Activated CD8-positive, alpha-beta T cell treated with anti-CD3 and anti-CD28 coated beads for 36 hours (primary cell): ENCODE measurements around the gene CDC34. TPM values are rescaled to one million over a fixed set of nuclear protein-coding genes. Genes with fewer than 3 reads are reported as not detected.

ENCODE experiments used
- ATAC-seq: fragments of 200-7000 bp; cut with Tn5 transposase; one replicate; pipeline ENCODE4 v1.10.0; 2021; ENCODE audit warnings: mild to moderate bottlenecking, moderate library complexity
- CTCF ChIA-PET: fragments of 350-600 bp; sonication (Branson Sonifier 250); formaldehyde crosslinking; loops from one replicate; lab custom pipeline; 2021; ENCODE audit warnings: antibody characterized with exemption; lab: Charles Lee
- POLR2A ChIA-PET: fragments of 350-600 bp; sonication (Branson Sonifier 250); formaldehyde crosslinking; loops from one replicate; lab custom pipeline; 2021; ENCODE audit warnings: antibody characterized with exemption; lab: Charles Lee
- DNase-seq: peaks from one replicate; pipeline ENCODE4 v3.0.0-alpha.2; 2020
- H3K27ac Mint-ChIP-seq: one replicate; pipeline ENCODE4 v1.8.0; 2021; ENCODE audit warnings: mild to moderate bottlenecking, mixed read lengths
- H3K27me3 Mint-ChIP-seq: one replicate; pipeline ENCODE4 v1.8.0; 2021; ENCODE audit warnings: mixed read lengths
- H3K36me3 Mint-ChIP-seq: one replicate; pipeline ENCODE4 v1.8.0; 2021; ENCODE audit warnings: low read depth, mixed read lengths
- H3K4me1 Mint-ChIP-seq: one replicate; pipeline ENCODE4 v1.8.0; 2021; ENCODE audit warnings: low read depth, mixed read lengths
- H3K4me3 Mint-ChIP-seq: one replicate; pipeline ENCODE4 v1.8.0; 2021; ENCODE audit warnings: mild to moderate bottlenecking, moderate library complexity, mixed read lengths
- H3K9me3 Mint-ChIP-seq: one replicate; pipeline ENCODE4 v1.8.0; 2021; ENCODE audit warnings: mixed read lengths
- CTCF ChIP-seq: fragments of 200-600 bp; IDR thresholded peaks from one replicate; pipeline ENCODE4 v1.8.0; 2022; ENCODE audit warnings: antibody characterized with exemption, mild to moderate bottlenecking
- intact Hi-C: fragments of 100-400 bp; cut with micrococcal nuclease; formaldehyde crosslinking; loops from one replicate; pipeline ENCODE4 v1.10.0; 2022
- total RNA-seq, 2 experiments: library from RNA; stranded (reverse); gene quantifications; one replicate each; pipeline ENCODE4 v1.2.3, GENCODE V29; 2021

The CDC34 gene
- total RNA-seq, 2 experiments from 2014 or later, result 38.1 to 43.7 TPM

GRCh38 chr19:580274-580835 lies 48.8 kb downstream of the CDC34 start:
- no peak for TF ChIP-seq CTCF
- Mint-ChIP-seq H3K36me3 (peaks cover 12% of the 10 kb centered on the region), H3K27ac (no peak overlapping the region), H3K4me1 (peaks cover 19% of the 10 kb centered on the region), H3K27me3 (no peaks in the 10 kb centered on the region), H3K9me3 (no peaks in the 10 kb centered on the region), H3K4me3 (no peak overlapping the region)
- intact Hi-C loops, result loop anchor here (10.0 kb wide), 1 partner anchor 154 kb away; no protein-coding TSS in a partner anchor
- no peak for ATAC-seq
- ChIA-PET CTCF (no interaction called here), POLR2A (interaction anchor here (0.6 kb wide), 1 partner anchor 54 kb away, joined by 3 read pairs; no protein-coding TSS in a partner anchor)
- no peak for DNase-seq

- Mint-ChIP-seq H3K27ac (no peak overlapping the region), H3K9me3 (no peaks in the 10 kb centered on the region), H3K4me3 (no peak overlapping the region), H3K36me3 (peaks cover 11% of the 10 kb centered on the region), H3K27me3 (peaks cover 2% of the 10 kb centered on the region), H3K4me1 (peaks cover 12% of the 10 kb centered on the region)
- no peak for DNase-seq
- intact Hi-C loops, result loop anchor here (10.0 kb wide), 1 partner anchor 153 kb away; no protein-coding TSS in a partner anchor
- no peak for ATAC-seq
- ChIA-PET CTCF (no interaction called here), POLR2A (interaction anchor here (1.0 to 1.3 kb wide), 2 partner anchors 9 to 15 kb away, joined by 3 to 5 read pairs; partner anchors contain the start of gene BSG)
- TF ChIP-seq CTCF, result no peak
Observed at GRCh38 chr19:581399-582111, 50.0 kb downstream of the CDC34 start.

DNA sequence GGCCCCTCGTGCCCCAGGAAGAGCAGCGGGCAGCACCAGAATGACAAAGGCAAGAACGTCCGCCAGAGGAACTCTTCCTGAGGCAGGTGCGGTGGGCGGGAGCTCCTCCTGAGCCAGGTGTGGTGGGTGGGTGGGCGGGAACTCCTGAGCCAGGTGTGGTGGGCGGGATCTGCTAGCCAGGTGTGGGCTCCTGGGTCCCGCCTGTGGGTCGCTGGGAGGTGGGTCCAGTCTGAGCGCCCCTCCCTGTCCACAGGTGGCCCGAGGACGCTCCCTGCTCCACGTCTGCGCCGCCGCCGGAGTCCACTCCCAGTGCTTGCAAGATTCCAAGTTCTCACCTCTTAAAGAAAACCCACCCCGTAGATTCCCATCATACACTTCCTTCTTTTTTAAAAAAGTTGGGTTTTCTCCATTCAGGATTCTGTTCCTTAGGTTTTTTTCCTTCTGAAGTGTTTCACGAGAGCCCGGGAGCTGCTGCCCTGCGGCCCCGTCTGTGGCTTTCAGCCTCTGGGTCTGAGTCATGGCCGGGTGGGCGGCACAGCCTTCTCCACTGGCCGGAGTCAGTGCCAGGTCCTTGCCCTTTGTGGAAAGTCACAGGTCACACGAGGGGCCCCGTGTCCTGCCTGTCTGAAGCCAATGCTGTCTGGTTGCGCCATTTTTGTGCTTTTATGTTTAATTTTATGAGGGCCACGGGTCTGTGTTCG lies 51.1 kb downstream of the CDC34 start:
- Mint-ChIP-seq H3K27ac (no peak overlapping the region), H3K27me3 (peaks cover 2% of the 10 kb centered on the region), H3K4me1 (peaks cover 6% of the 10 kb centered on the region), H3K36me3 (peaks cover 8% of the 10 kb centered on the region), H3K4me3 (no peak overlapping the region), H3K9me3 (no peaks in the 10 kb centered on the region)
- no peak for TF ChIP-seq CTCF
- CTCF ChIA-PET, result interaction anchor here (0.6 kb wide), 1 partner anchor 155 kb away, joined by 3 read pairs; no protein-coding TSS in a partner anchor
- no peak for DNase-seq
- intact Hi-C loops, result loop anchor here (10.0 kb wide), 1 partner anchor 152 kb away; no protein-coding TSS in a partner anchor
- no peak for ATAC-seq
- POLR2A ChIA-PET, result interaction anchor here (0.7 to 2.1 kb wide), 2 partner anchors 10 to 46 kb away, joined by 3 to 7 read pairs; partner anchors contain the start of gene BSG

DNA sequence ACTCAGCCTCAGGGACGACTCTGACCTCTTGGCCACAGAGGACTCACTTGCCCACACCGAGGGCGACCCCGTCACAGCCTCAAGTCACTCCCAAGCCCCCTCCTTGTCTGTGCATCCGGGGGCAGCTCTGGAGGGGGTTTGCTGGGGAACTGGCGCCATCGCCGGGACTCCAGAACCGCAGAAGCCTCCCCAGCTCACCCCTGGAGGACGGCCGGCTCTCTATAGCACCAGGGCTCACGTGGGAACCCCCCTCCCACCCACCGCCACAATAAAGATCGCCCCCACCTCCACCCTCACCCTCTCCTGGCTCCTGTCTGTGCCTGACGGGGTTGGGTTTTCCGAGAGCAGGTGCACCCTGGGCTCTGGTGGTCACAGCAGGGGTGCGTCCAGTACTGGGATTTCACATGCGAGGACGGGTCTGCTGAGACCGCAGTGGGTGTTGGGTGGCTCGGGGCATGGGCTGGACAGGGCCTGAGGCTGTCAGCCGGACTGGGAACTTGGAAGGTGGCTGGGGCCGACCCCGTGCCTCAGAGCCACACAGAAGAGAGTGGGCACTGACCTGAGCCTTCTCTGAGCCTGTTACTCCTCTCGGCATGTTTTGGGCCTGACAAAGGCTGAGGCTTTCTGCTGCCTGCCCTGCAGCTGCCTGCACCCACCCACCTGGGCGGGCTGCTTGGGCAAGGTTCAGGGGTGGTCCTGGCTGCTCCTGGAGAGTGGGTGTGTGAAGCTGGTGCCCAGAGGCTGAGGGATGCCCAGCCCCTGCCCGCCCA lies 51.8 kb downstream of the CDC34 start:
- Mint-ChIP-seq H3K9me3 (no peaks in the 10 kb centered on the region), H3K27me3 (peaks cover 5% of the 10 kb centered on the region), H3K27ac (no peak overlapping the region), H3K4me1 (peaks cover 4% of the 10 kb centered on the region), H3K4me3 (no peak overlapping the region), H3K36me3 (peaks cover 7% of the 10 kb centered on the region)
- CTCF ChIA-PET, result interaction anchor here (0.6 to 3.1 kb wide), 13 partner anchors 7 to 156 kb away, joined by 3 to 12 read pairs (median 4); partner anchors contain the start of genes BSG, CDC34 and POLRMT
- TF ChIP-seq CTCF, result no peak
- ATAC-seq (no peak), DNase-seq (no peak)
- intact Hi-C loops, result loop anchor here (10.0 kb wide), 1 partner anchor 151 kb away; no protein-coding TSS in a partner anchor
- POLR2A ChIA-PET, result interaction anchor here (0.7 to 2.1 kb wide), 3 partner anchors 9 to 45 kb away, joined by 3 to 7 read pairs (median 3); partner anchors contain the start of gene BSG
